ENCODE results near the gene C4orf17. TPM values are rescaled to one million over a fixed set of nuclear protein-coding genes. Genes with fewer than 3 reads are reported as not detected.
A peak's percentile ranks its signal among the peaks of the same experiment; 100 is the strongest.
"Not testable (repeated sequence)": the region's sequence is repeated elsewhere in the genome, so short reads cannot be mapped to it uniquely, and the experiment has no call there.

C4orf17 gene
- total RNA-seq: not detected

GRCh38 chr4:99510721-99511120 is at the start of gene C4orf17:
TSS of gene C4orf17 (plus strand) at chr4:99511021. CDS start at chr4:99513082, 2,061 bp downstream.
- no peak for DNase-seq

- no peak for DNase-seq
These were observed 49.0 kb upstream of the C4orf17 start for GRCh38 chr4:99461623-99462401.

- peak; percentile 88 for DNase-seq
These were observed 47.9 kb upstream of the C4orf17 start for GRCh38 chr4:99462875-99463464.

- no peak for DNase-seq
These were observed 47.3 kb upstream of the C4orf17 start for GRCh38 chr4:99463566-99463965.

- DNase-seq: no peak
These were observed 42.9 kb upstream of the C4orf17 start for GRCh38 chr4:99467887-99468286.

GRCh38 chr4:99468889-99469288 is 41.9 kb upstream of the C4orf17 start:
- no peak for DNase-seq

GRCh38 chr4:99471349-99471748 is 39.5 kb upstream of the C4orf17 start:
- no peak for DNase-seq

GRCh38 chr4:99471896-99472295 is 38.9 kb upstream of the C4orf17 start:
- DNase-seq: no peak

GRCh38 chr4:99473131-99473530 is 37.7 kb upstream of the C4orf17 start:
- no peak for DNase-seq

GRCh38 chr4:99483636-99484035 is 27.2 kb upstream of the C4orf17 start:
- no peak for DNase-seq

GRCh38 chr4:99485212-99485611 is 25.6 kb upstream of the C4orf17 start:
- no peak for DNase-seq

GRCh38 chr4:99486648-99487047 is 24.2 kb upstream of the C4orf17 start:
- DNase-seq: not testable (repeated sequence)

GRCh38 chr4:99490286-99490685 is 20.5 kb upstream of the C4orf17 start:
- no peak for DNase-seq

- DNase-seq: peak; percentile 71
These were observed 5.9 kb upstream of the C4orf17 start for GRCh38 chr4:99504804-99505502.

- no peak for DNase-seq
These were observed 4.0 kb upstream of the C4orf17 start for GRCh38 chr4:99506781-99507180.

GRCh38 chr4:99507349-99507748 is 3.5 kb upstream of the C4orf17 start:
- DNase-seq: no peak

GRCh38 chr4:99507762-99508161 is 3.1 kb upstream of the C4orf17 start:
- DNase-seq: no peak

GRCh38 chr4:99518601-99519295 is 7.9 kb downstream of the C4orf17 start:
- no peak for DNase-seq

GRCh38 chr4:99529228-99529627 is 18.4 kb downstream of the C4orf17 start:
- peak; percentile 63 for DNase-seq

GRCh38 chr4:99529956-99530355 is 19.1 kb downstream of the C4orf17 start:
- DNase-seq: no peak

- DNase-seq: not testable (repeated sequence)
These were observed 23.9 kb downstream of the C4orf17 start for GRCh38 chr4:99534699-99535098.

- DNase-seq: peak; percentile 73
These were observed 25.4 kb downstream of the C4orf17 start for GRCh38 chr4:99536271-99536670.

GRCh38 chr4:99536848-99537247 is 26.0 kb downstream of the C4orf17 start:
- no peak for DNase-seq
